CD4-positive, alpha-beta T cell (primary cell): ENCODE results near the gene OGG1. TPM values are rescaled to one million over a fixed set of nuclear protein-coding genes. Genes with fewer than 3 reads are reported as not detected.

Experiments used
- ATAC-seq: fragments of 200-7000 bp; cut with Tn5 transposase; one replicate; pipeline ENCODE4 v1.10.0; 2022; ENCODE audit warnings: mild to moderate bottlenecking; ENCODE audit not compliant: poor library complexity
- CTCF ChIA-PET: fragments of 350-600 bp; sonication (Branson Sonifier 250); formaldehyde crosslinking; loops from one replicate; lab custom pipeline; 2021; ENCODE audit warnings: antibody characterized with exemption, inconsistent platforms; lab: Charles Lee
- POLR2A ChIA-PET: fragments of 350-600 bp; sonication (Branson Sonifier 250); formaldehyde crosslinking; loops from one replicate; lab custom pipeline; 2021; ENCODE audit warnings: antibody characterized with exemption, inconsistent platforms; lab: Charles Lee
- DNase-seq, 14 experiments: peaks; one replicate each; pipeline ENCODE4 v3.0.0-alpha.2; 2013 to 2020; ENCODE audit warnings: mixed read lengths in 2 of 14
- H3K27ac ChIP-seq, 2 donors: one replicate each; pipeline versions ENCODE4 v1.5.1 to v1.7.0; 2013; ENCODE audit warnings: low read length in 2 of 2, low read depth in 1 of 2, mild to moderate bottlenecking in 1 of 2
- H3K27me3 ChIP-seq, 2 experiments: 1 replicate in 1 of 2; 2 replicates in 1 of 2; pipeline versions ENCODE4 v1.6.1 to v1.7.0; 2013; ENCODE audit warnings: low read length in 2 of 2, control low read depth in 1 of 2, mild to moderate bottlenecking in 1 of 2, moderate library complexity in 1 of 2; ENCODE audit not compliant: insufficient read depth in 2 of 2, control insufficient read depth in 1 of 2
- H3K36me3 ChIP-seq: one replicate; pipeline ENCODE4 v1.6.1; 2013; ENCODE audit warnings: low read length, control low read depth; ENCODE audit not compliant: insufficient read depth
- H3K4me1 ChIP-seq: one replicate; pipeline ENCODE4 v1.6.1; 2013; ENCODE audit warnings: low read length, control low read depth; ENCODE audit not compliant: insufficient read depth
- H3K4me3 ChIP-seq: one replicate; pipeline ENCODE4 v1.5.1; 2013; ENCODE audit warnings: mild to moderate bottlenecking, low read length, moderate library complexity
- H3K9me3 ChIP-seq, 2 experiments: 1 replicate in 1 of 2; 2 replicates in 1 of 2; pipeline versions ENCODE4 v1.6.1 to v1.7.0; 2013; ENCODE audit warnings: low read length in 2 of 2, mild to moderate bottlenecking in 2 of 2, control low read depth in 1 of 2, moderate library complexity in 1 of 2; ENCODE audit not compliant: control insufficient read depth in 1 of 2, insufficient read depth in 1 of 2
- H3K27ac Mint-ChIP-seq: one replicate; pipeline ENCODE4 v1.8.0; 2020; ENCODE audit warnings: mixed read lengths
- H3K27me3 Mint-ChIP-seq: one replicate; pipeline ENCODE4 v1.8.0; 2021; ENCODE audit warnings: mixed read lengths
- H3K36me3 Mint-ChIP-seq: one replicate; pipeline ENCODE4 v1.8.0; 2021; ENCODE audit warnings: low read depth, mixed read lengths
- H3K4me1 Mint-ChIP-seq: one replicate; pipeline ENCODE4 v1.8.0; 2021; ENCODE audit warnings: low read depth, mixed read lengths
- H3K4me3 Mint-ChIP-seq: one replicate; pipeline ENCODE4 v1.8.0; 2020; ENCODE audit warnings: mild to moderate bottlenecking, mixed read lengths
- H3K9me3 Mint-ChIP-seq: one replicate; pipeline ENCODE4 v1.8.0; 2020; ENCODE audit warnings: mixed read lengths
- intact Hi-C, 2 experiments: fragments of 100-400 bp; cut with DNase I in 1 of 2; cut with micrococcal nuclease in 1 of 2; formaldehyde crosslinking; loops; one replicate each; pipeline versions ENCODE4 v1.15.1 to v1.9.0; 2023 to 2025; cut with DNase I, micrococcal nuclease
- total RNA-seq, 174 experiments: library from RNA in 2 of 174; stranded (reverse) in 2 of 174; gene quantifications; one replicate each; pipeline ENCODE4 v1.2.3 and lab custom pipeline; 2021 to 2026
- TF ChIP-seq, protein P1 (sequence below): fragments of 200-600 bp; IDR thresholded peaks from one replicate; pipeline ENCODE4 v1.8.0; 2022; ENCODE audit warnings: antibody characterized with exemption, mild to moderate bottlenecking

Gene OGG1
- total RNA-seq, 2 experiments from 2014 or later = 7.1 to 8.9 TPM

DNA sequence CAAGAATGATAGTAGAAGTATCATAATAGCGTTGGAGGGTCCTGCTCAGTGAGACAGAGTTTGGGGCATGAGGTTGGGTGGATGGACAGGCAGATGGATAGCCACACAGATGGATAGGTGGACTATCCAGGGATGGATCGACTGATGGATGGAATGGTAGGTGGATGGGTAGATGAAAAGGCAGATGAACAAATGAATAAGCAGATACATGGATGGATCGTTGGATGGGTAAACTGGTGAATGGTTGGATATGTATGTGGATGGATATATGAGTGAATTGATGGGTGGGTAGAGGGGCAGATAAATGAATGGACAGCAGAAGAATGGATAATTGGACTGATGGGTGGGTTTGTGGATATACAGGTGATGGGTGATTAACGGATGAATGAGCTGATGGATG, 36.6 kb upstream of the OGG1 start:
- Mint-ChIP-seq H3K4me1 (peaks cover 12% of the 10 kb centered on the region), H3K36me3 (no peaks in the 10 kb centered on the region), H3K4me3 (no peak overlapping the region), H3K27me3 (peaks cover 4% of the 10 kb centered on the region), H3K9me3 (no peaks in the 10 kb centered on the region), H3K27ac (no peak overlapping the region)
- Histone ChIP-seq H3K4me1 (peaks cover 7% of the 10 kb centered on the region), H3K4me3 (no peak overlapping the region), H3K9me3 (no peaks in the 10 kb centered on the region), H3K27me3 (peaks cover 0 to 3% of the 10 kb centered on the region in 2 experiments), H3K27ac (no peak overlapping the region), H3K36me3 (no peaks in the 10 kb centered on the region)
- ChIA-PET CTCF (no interaction called here), POLR2A (no interaction called here)
- TF ChIP-seq, protein P1, sequence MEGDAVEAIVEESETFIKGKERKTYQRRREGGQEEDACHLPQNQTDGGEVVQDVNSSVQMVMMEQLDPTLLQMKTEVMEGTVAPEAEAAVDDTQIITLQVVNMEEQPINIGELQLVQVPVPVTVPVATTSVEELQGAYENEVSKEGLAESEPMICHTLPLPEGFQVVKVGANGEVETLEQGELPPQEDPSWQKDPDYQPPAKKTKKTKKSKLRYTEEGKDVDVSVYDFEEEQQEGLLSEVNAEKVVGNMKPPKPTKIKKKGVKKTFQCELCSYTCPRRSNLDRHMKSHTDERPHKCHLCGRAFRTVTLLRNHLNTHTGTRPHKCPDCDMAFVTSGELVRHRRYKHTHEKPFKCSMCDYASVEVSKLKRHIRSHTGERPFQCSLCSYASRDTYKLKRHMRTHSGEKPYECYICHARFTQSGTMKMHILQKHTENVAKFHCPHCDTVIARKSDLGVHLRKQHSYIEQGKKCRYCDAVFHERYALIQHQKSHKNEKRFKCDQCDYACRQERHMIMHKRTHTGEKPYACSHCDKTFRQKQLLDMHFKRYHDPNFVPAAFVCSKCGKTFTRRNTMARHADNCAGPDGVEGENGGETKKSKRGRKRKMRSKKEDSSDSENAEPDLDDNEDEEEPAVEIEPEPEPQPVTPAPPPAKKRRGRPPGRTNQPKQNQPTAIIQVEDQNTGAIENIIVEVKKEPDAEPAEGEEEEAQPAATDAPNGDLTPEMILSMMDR = no peak
- intact Hi-C loops = no loop called here
- no peak for ATAC-seq
- no peak for DNase-seq

DNA sequence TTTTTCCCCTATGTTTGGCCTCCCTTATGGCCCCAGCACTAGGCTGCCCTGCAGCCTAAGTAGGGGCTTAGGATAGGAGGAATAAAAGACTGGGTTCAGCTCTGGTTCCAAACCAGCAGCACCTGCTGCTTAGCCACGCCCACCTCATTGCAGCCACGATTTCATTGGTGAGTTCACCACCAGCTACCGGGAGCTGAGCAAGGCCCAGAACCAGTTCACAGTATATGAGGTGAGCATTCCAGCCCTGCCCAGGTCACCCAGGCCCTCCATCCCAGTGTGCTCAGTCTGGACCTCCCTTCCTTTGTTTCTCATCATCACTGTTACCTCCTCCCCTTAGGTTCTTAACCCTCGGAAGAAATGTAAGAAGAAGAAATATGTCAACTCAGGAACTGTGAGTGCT, 34.6 kb upstream of the OGG1 start:
- Mint-ChIP-seq H3K4me3 (no peak overlapping the region), H3K27me3 (peaks cover 2% of the 10 kb centered on the region), H3K4me1 (peaks cover 15% of the 10 kb centered on the region), H3K27ac (no peak overlapping the region), H3K36me3 (no peaks in the 10 kb centered on the region), H3K9me3 (no peaks in the 10 kb centered on the region)
- Histone ChIP-seq H3K9me3 (no peaks in the 10 kb centered on the region), H3K27me3 (peaks cover 0 to 3% of the 10 kb centered on the region in 2 experiments), H3K36me3 (no peaks in the 10 kb centered on the region), H3K4me3 (no peak overlapping the region), H3K27ac (no peak overlapping the region), H3K4me1 (peaks cover 9% of the 10 kb centered on the region)
- ATAC-seq = no peak
- TF ChIP-seq, protein P1 = no peak
- ChIA-PET CTCF (no interaction called here), POLR2A (interaction anchor here (0.8 kb wide), 1 partner anchor 16 kb away, joined by 3 read pairs; the partner anchor contains the start of gene BRPF1)
- intact Hi-C loops = no loop called here
- no peak for DNase-seq

DNA sequence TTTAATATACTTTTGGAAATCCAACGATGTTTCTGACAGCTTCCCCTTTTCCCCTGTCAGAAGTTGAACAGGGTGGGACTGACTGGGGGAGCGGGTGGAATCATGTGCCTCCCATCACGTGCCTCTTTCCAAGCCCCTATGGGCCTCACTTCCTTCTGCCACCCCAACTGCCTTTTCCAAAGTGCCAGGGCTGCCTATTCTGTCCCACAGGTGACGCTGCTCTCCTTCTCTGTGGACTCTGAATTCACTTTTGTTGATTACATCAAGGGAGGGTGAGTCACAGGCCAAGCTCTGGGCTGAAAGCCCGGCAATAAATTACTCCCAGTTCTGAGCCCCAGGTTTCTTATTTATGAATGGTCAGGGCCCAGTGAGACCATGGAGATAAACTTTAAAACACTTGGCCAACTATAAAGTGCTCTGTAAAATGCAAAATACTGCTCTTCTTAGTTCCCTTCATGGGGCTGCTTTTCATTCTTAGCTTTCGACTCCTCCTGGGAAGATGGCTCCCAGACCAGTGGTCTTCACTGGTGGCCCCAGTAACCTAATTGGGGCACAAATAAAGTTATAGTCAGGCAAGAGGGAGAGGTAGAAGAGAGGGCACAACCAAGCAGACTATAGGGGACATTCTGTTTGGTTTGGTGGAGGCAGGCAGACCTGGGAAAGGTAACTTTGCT, 33.9 kb upstream of the OGG1 start:
- DNase-seq = peak in 6 of 14 experiments; percentile 16 to 73 (median 41)
- H3K4me3 ChIP-seq = no peak overlapping the region

More for the DNA sequence above, 33.9 kb upstream of the OGG1 start:
- no peaks in the 10 kb centered on the region for H3K9me3 ChIP-seq
- intact Hi-C loops = no loop called here
- no peak overlapping the region for H3K4me3 Mint-ChIP-seq
- no peak overlapping the region for H3K27ac ChIP-seq
- H3K36me3 ChIP-seq = no peaks in the 10 kb centered on the region
- H3K27ac Mint-ChIP-seq = no peak overlapping the region
- H3K36me3 Mint-ChIP-seq = no peaks in the 10 kb centered on the region
- TF ChIP-seq, protein P1 = no peak
- no peaks in the 10 kb centered on the region for H3K27me3 Mint-ChIP-seq
- ATAC-seq = no peak
- peaks cover 0 to 3% of the 10 kb centered on the region in 2 experiments for H3K27me3 ChIP-seq
- no peaks in the 10 kb centered on the region for H3K9me3 Mint-ChIP-seq
- peaks cover 9% of the 10 kb centered on the region for H3K4me1 ChIP-seq
- ChIA-PET CTCF (interaction anchor here (0.6 to 0.8 kb wide), 2 partner anchors 16 to 290 kb away, joined by 3 read pairs; partner anchors contain the start of gene BRPF1), POLR2A (interaction anchor here (0.8 kb wide), 1 partner anchor 16 kb away, joined by 3 read pairs; the partner anchor contains the start of gene BRPF1)
- peaks cover 15% of the 10 kb centered on the region for H3K4me1 Mint-ChIP-seq
